Endometrial microvascular endothelial cells (primary cell): ENCODE data around the gene SYNE2. TPM values are rescaled to one million over a fixed set of nuclear protein-coding genes. Genes with fewer than 3 reads are reported as not detected.

Experiments
- in situ Hi-C: cut with HindIII; loops from 2 replicates; pipeline ENCODE4 v1.10.0; 2017; ENCODE audit warnings: low sequenced_read_pairs, low pct_unique_long_range_greater_than_20kb; ENCODE audit errors: inconsistent ontology term
- total RNA-seq: library from RNA; depleted of rRNA; stranded (reverse); fragments of >200 nt; gene quantifications from one replicate; pipeline ENCODE4 v1.2.3, GENCODE V29; 2015; ENCODE audit errors: inconsistent ontology term

SYNE2 gene
- total RNA-seq, 1 donor from 2014 or later = 24.9 TPM

DNA sequence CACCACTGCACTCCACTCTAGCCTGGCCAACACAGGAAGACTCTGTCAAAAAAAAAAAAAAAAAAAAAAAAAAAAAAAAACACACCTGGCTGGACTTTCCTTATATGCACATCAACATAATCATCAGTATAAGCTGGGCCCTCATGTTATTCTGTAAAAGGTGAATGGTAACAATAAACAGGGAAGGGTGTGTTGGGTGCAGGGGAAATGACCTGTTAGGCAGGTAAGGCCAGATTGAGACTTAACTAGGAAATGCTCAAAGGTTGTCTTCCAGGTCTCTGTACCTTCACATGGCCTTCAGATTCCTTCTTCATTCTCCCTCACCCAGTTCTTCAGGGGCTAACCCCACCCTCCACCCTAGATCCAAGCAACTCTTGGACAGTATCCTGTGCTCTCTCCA, 393.9 kb downstream of the SYNE2 start:
- in situ Hi-C loops = no loop called here

DNA sequence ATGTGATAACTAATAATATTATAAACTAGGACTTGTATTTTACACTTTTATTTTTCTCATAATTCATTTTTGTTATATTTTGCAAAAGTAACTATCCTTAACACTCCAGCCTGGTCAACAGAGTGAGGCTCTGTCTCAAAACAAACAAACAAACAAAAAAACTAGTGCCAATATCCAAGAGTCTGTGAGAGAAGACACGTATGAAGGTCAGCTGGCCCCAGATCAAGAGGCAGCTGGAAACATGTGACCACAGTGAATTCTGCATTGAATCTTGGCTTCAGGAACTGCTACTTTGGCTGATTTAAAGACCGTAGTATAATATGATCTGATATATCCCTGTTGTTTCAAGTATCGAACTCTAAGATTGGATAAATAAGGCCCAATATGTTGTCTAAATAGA, 394.4 kb downstream of the SYNE2 start:
- in situ Hi-C loops = no loop called here

DNA sequence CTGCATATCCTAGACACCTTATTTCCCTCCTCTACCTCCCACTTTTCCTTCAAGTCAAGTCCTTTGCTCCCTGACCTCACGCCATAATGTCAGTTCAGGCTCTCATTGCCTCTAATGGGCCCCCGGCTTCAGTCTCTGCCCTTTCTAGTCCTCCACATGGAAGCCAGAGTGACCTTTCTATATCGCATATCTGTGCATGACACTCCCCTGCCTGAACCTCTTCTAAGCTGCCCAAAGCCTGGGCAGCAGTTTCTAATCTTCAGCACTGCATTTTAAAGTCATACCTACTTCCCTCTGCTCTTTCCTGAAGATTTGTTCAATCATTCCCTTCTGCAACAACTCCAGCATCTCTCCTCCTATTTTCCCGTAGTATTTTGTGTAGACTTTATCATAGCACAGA, 395.9 kb downstream of the SYNE2 start:
- in situ Hi-C loops = no loop called here

DNA sequence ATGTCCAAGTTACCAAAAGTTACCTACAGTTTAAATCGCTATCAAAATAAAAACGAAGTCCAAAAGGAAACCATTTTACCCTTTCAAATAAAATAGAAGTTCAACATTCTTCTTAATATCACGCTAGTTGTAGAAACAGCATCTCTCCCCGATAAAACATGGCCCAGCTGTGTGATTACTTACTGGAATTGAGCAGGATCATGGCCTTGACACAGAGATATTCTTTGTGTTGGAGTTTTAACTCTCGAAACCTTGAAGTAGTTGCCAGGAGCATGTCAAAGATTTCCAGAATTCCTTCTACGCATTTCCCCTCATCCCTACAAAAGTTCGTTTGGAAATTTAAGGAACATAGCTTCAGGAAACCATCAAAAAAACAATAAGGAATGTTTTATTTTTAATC, 396.6 kb downstream of the SYNE2 start:
- in situ Hi-C loops = no loop called here

DNA sequence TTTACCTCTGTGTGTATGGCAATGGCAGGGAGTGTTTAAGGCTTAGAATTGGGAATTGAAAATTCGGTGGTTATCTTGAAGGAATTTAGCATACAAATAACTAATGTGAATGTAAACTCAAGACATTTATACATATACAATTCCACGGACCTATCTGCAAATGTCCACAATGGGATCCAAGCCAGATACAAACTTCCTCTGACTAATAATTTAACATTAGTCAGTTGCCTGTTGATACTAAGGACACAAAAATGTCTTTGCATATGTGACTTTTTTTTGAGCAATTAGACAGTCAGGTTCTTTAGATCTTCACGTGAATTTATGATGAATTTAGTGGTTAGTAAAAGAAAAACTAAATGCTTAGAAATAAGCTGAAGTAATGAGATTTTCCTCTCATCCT, 400.9 kb downstream of the SYNE2 start:
- in situ Hi-C loops = no loop called here

DNA sequence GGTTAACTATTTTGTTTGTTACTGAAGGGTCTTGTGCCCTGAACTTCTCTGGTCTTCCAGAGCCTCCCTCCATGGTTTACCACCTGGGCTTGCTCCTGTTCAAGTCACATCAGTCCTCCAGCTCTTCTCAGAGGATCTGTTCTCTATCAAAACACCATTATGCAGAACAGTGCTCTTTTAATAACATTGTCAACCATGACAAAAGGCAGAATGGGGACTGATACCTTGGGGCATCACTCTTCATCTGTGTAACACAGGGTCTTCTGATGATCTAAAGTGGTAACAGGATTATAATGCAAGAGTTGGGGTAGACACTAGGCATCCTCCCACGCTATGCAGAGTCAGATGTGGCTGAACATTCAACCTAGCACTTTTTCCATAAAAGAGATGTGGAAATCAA, 403.0 kb downstream of the SYNE2 start:
- in situ Hi-C loops = no loop called here

DNA sequence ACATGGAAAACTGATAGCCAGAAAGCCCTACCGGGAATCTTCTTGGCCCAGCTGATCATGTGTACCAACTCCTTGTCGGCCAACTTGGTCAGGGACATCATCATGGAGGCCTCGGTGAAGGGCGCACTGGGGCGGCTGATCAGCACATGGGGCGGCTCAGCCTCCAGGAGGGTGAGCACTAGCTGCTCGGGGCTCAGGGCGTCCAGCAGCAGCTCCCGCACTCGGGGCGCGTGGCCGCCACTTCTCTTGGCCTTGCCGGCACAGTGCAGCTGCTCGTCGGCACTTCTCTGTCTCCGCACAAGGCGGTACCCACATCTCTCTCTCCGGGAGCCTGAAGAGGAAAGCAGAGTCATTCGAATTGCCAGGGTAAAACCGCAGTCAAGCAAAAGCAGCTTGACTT, 407.6 kb downstream of the SYNE2 start:
- in situ Hi-C loops = no loop called here

DNA sequence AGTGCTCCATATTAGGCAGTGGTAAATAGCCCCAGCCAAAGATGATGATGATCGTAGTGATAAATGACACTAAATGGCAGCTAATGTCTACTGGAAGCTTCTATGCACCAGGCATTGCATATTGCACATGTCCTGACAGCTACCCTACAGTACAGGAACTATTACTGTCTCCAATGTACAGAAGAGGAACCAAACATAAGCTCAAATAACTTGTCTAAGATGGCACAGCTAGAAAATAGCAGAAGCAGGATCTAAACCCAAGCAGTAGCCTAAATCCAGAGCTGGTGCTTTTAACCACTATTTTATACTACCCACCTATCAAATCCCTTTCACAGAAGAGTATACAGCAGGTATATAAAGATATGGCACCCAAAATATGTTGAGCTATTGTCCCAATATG, 412.4 kb downstream of the SYNE2 start:
- in situ Hi-C loops = no loop called here

DNA sequence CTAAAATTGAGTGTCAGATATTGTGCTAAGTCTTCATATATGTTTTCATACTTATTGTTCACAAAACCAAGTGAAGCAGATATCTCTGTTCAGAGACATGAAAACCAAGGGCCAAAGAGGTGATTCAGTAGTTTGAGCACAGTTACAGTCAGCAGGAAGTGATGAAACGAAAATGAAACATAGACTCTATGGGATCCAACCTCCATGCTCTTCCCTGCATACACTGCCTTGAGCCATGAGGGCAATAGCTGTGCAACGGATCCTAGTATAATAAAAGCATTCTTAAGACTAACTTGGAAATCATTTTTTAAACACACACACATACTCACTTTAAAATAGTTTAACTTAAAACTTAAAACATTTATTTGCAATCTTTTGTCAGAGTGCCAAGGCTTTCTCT, 413.4 kb downstream of the SYNE2 start:
- in situ Hi-C loops = no loop called here

DNA sequence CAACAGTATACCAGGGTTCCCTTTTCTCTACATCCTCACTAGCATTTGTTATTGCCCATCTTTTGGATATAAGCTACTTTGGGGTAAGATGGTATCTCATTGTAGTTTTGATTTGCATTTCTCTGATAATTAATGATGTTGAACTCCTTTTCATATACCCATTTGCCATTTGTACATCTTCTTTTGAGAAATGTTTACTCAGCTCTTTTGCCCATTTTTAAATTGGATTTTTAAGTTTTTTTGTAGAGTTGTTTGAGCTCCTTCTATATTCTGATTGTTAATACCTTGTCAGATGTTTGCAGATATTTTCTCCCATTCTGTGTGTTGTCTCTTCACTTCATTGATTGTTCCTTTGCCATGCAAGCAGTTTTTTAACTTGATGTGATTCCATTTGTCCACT, 419.2 kb downstream of the SYNE2 start:
- in situ Hi-C loops = no loop called here

Other genes starting within 250 kb of the SYNE2 start
- 9.7 TPM for gene WDR89, start 211.1 kb upstream of the SYNE2 start, total RNA-seq
- gene SGPP1, start 124.9 kb upstream of the SYNE2 start, total RNA-seq = 13.6 TPM